Measurements from ENCODE around the gene SALL1. TPM values are rescaled to one million over a fixed set of nuclear protein-coding genes. Genes with fewer than 3 reads are reported as not detected.

SALL1 gene
- polyA plus RNA-seq, 1 donor: 4.5 TPM

DNA sequence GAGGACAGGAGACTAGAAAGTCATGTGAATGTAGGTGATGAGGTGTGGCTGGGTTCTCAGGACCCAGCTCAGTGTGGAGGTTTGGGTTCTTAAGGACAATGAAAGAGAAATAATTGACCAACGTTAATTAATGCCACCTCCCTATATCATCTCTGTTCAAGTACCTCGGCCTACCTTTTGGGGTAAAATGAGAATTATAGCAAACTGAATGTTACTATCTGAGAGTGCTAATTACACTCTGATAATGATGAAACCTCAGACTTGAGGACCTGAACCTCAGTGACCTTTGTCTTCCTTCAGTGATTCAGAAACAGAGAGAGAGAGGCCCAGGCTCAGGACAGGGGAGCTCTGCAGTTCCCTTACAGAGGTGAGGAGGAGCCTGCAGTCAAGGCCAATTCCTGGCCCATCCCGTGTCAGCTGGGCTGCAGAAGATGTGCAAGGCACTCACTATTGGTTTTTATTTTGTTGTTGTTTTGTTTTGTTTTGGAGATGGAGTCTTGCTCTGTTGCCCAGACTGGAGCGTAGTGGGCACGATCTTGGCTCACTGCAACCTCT, 57.3 kb downstream of the SALL1 start:
- DNase-seq: peak; percentile 56 to 74
- H3K36me3 ChIP-seq (ENCODE audit: control insufficient read depth, insufficient read depth, low read length): no peaks in the 10 kb centered on the region
- H3K9me3 ChIP-seq (ENCODE audit: control insufficient read depth, low read depth, low read length): no peaks in the 10 kb centered on the region
- H3K4me3 ChIP-seq (ENCODE audit: low read length): no peak overlapping the region
- no CpG with 5 or more reads among the region's 5 CpGs for WGBS (ENCODE audit: insufficient coverage, low lambda C conversion rate)
- H3K4me1 ChIP-seq (ENCODE audit: control insufficient read depth, insufficient read depth, low read length): peaks cover 20% of the 10 kb centered on the region
- no peak overlapping the region for H3K27ac ChIP-seq (ENCODE audit: low read length)
- H3K27me3 ChIP-seq (ENCODE audit: control insufficient read depth, insufficient read depth, low read length): no peaks in the 10 kb centered on the region
